Liver (tissue), 9 donors: Measurements from ENCODE around the gene CHAD. TPM values are rescaled to one million over a fixed set of nuclear protein-coding genes. Genes with fewer than 3 reads are reported as not detected.

Experiments
- DNase-seq: peaks from one replicate; pipeline ENCODE4 v3.0.0-alpha.2; 2017; ENCODE audit warnings: low spot score
- H3K27ac ChIP-seq, 2 donors: one replicate each; pipeline ENCODE4 v1.7.0; 2013; ENCODE audit warnings: inconsistent platforms in 2 of 2, low read length in 2 of 2, control low read depth in 1 of 2, low read depth in 1 of 2, mild to moderate bottlenecking in 1 of 2
- H3K27me3 ChIP-seq, 4 donors: one replicate each; pipeline versions ENCODE4 v1.6.1 to v1.7.0; 2013; ENCODE audit warnings: low read length in 3 of 4, inconsistent platforms in 1 of 4, mild to moderate bottlenecking in 1 of 4, moderate library complexity in 1 of 4; ENCODE audit not compliant: control insufficient read depth in 4 of 4, insufficient read depth in 4 of 4
- H3K36me3 ChIP-seq, 4 donors: one replicate each; pipeline versions ENCODE4 v1.6.1 to v1.7.0; 2013; ENCODE audit warnings: low read length in 3 of 4, mild to moderate bottlenecking in 3 of 4, low read depth in 1 of 4, moderate library complexity in 1 of 4; ENCODE audit not compliant: control insufficient read depth in 4 of 4, insufficient read depth in 3 of 4
- H3K4me1 ChIP-seq, 4 donors: one replicate each; pipeline versions ENCODE4 v1.6.1 to v1.7.0; 2013; ENCODE audit warnings: low read length in 3 of 4, mild to moderate bottlenecking in 3 of 4, moderate library complexity in 1 of 4; ENCODE audit not compliant: control insufficient read depth in 4 of 4, insufficient read depth in 4 of 4
- H3K4me3 ChIP-seq, 3 donors: one replicate each; pipeline versions ENCODE4 v1.6.1 to v1.7.0; 2013; ENCODE audit warnings: low read length in 3 of 3, control low read depth in 1 of 3, low read depth in 1 of 3, mild to moderate bottlenecking in 1 of 3
- H3K9ac ChIP-seq, 2 donors: one replicate each; pipeline ENCODE4 v1.7.0; 2013; ENCODE audit warnings: low read length in 2 of 2, mild to moderate bottlenecking in 2 of 2, moderate library complexity in 2 of 2, control low read depth in 1 of 2, low read depth in 1 of 2
- H3K9me3 ChIP-seq, 4 donors: one replicate each; pipeline versions ENCODE4 v1.6.1 to v1.7.0; 2013; ENCODE audit warnings: low read length in 3 of 4; ENCODE audit not compliant: control insufficient read depth in 4 of 4
- EGR1 ChIP-seq, 2 donors: IDR thresholded peaks; 2 replicates each; pipeline ENCODE4 v1.6.1; 2016 to 2018; ENCODE audit warnings: antibody characterized with exemption in 2 of 2, low read depth in 2 of 2
- FOXA1 ChIP-seq: IDR thresholded peaks from 2 replicates; pipeline ENCODE4 v1.6.1; 2016; ENCODE audit warnings: antibody characterized with exemption
- FOXA2 ChIP-seq: IDR thresholded peaks from 2 replicates; pipeline ENCODE4 v1.6.1; 2016; ENCODE audit warnings: antibody characterized with exemption
- HNF4A ChIP-seq, 2 donors: conservative IDR thresholded peaks; 2 replicates each; pipeline ENCODE4 v1.6.1; 2016; ENCODE audit warnings: antibody characterized with exemption in 2 of 2, mild to moderate bottlenecking in 2 of 2
- HNF4G ChIP-seq: IDR thresholded peaks from 2 replicates; pipeline ENCODE4 v1.6.1; 2016; ENCODE audit warnings: antibody characterized with exemption
- JUND ChIP-seq, 2 donors: IDR thresholded peaks; 2 replicates each; pipeline ENCODE4 v1.6.1; 2016; ENCODE audit warnings: antibody characterized with exemption in 2 of 2
- MAX ChIP-seq: IDR thresholded peaks from 2 replicates; pipeline ENCODE4 v1.6.1; 2016; ENCODE audit warnings: antibody characterized with exemption
- NR2F2 ChIP-seq: IDR thresholded peaks from 2 replicates; pipeline ENCODE4 v1.6.1; 2016; ENCODE audit warnings: antibody characterized with exemption
- RAD21 ChIP-seq, 2 donors: IDR thresholded peaks; 2 replicates each; pipeline ENCODE4 v1.6.1; 2016; ENCODE audit warnings: antibody characterized with exemption in 2 of 2, mild to moderate bottlenecking in 2 of 2
- RXRA ChIP-seq, 2 donors: IDR thresholded peaks; 2 replicates each; pipeline ENCODE4 v1.6.1; 2017 to 2018; ENCODE audit warnings: antibody characterized with exemption in 2 of 2, mild to moderate bottlenecking in 1 of 2
- TAF1 ChIP-seq: conservative IDR thresholded peaks from 2 replicates; pipeline ENCODE4 v1.6.1; 2016; ENCODE audit warnings: antibody characterized with exemption, mild to moderate bottlenecking
- YY1 ChIP-seq: IDR thresholded peaks from 2 replicates; pipeline ENCODE4 v1.6.1; 2016; ENCODE audit warnings: antibody characterized with exemption, mild to moderate bottlenecking
- WGBS: extraction: QIAGEN DNeasy Blood & Tissue Kit; methylation state at CpG from one replicate; pipeline ENCODE4 v1.1.7; 2013; 5-methylcytosine and 5-hydroxymethylcytosine counted together
- polyA plus RNA-seq, 2 donors: library from polyadenylated mRNA; stranded (reverse) in 1 of 2; unstranded in 1 of 2; fragments of 200-250 nt in 1 of 2; fragments of >200 nt in 1 of 2; fragmentation: Nextera tagmentation in 1 of 2; extraction: Ambion mirVana in 1 of 2; gene quantifications; one replicate each; pipeline versions ENCODE4 v1.2.1 to v1.2.3, GENCODE V29; 2013 to 2015
- total RNA-seq, 2 donors: library from RNA; depleted of rRNA; stranded (reverse); fragments of >200 nt; gene quantifications; one replicate each; pipeline ENCODE4 v1.2.3, GENCODE V29; 2014
- TF ChIP-seq, protein P1 (sequence below): IDR thresholded peaks from 2 replicates; pipeline ENCODE4 v1.6.1; 2016; ENCODE audit warnings: antibody characterized with exemption
- TF ChIP-seq, protein P2 (sequence below): fragments of 150-350 bp; IDR thresholded peaks from 2 replicates; pipeline ENCODE4 v1.5.1; 2017; ENCODE audit warnings: improper control_type of control experiment, low read depth, low read length; ENCODE audit not compliant: missing input control
- TF ChIP-seq, protein P3 (sequence below): IDR thresholded peaks from 2 replicates; pipeline ENCODE4 v1.6.1; 2016; ENCODE audit warnings: antibody characterized with exemption
- donor health status: healthy.
- donor health status: healthy.
- donor health status: healthy.
- donor health status: healthy.
- donor health status: healthy.

CHAD gene
- total and polyA plus RNA-seq, 4 donors = 0.51 to 3.3 (median 2.3) TPM

DNA sequence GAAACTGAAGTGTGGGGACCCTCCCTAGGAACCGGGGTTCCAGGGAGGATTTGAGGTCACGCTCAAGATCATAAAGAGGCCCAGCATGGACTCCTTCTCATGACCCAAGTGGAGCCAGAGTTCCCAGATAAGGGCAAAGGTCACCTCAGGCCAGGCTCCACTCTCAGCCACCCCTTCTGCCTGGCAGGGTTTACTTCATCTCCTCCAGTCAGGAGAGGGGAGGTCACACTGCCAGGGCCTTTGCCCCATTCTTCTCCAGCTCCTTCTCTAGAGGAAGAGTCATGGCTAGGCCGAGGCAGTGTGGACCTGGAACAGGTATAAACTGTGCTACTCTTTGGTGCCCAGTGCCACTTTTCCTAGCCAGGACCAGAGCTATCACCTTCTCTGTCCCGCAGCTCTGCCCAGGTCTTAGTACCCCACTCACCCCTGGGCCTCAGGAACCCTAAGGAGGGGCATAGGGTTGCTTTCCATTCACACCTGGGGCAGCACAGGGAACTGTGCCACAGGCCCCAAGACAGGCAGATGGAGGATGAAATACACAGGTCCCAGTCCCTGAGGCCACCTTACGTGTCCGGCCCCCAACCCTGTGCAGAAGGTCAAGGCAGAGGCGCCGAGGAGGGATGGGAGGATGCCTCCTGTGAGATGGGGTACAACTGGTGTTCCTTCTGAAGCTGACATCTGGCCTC, 43.5 kb downstream of the CHAD start:
- Histone ChIP-seq H3K9me3 (no peaks in the 10 kb centered on the region), H3K9ac (no peak overlapping the region), H3K27ac (no peak overlapping the region), H3K27me3 (no peaks in the 10 kb centered on the region), H3K4me3 (peak overlapping the region in 2 of 3 donors; percentile 19 to 85), H3K4me1 (peaks cover 22 to 58% (median 52%) of the 10 kb centered on the region in 4 donors), H3K36me3 (no peaks in the 10 kb centered on the region)
- WGBS = 93% methylated on average over 8 of the region's 8 CpGs
- no peak for TF ChIP-seq HNF4G
- TF ChIP-seq EGR1 (IDR thresholded peaks at IDR 0.05; ENCODE audit: low read depth in 2 of 2) = no peak
- TF ChIP-seq TAF1 = no peak
- TF ChIP-seq MAX = no peak
- TF ChIP-seq, protein P1, sequence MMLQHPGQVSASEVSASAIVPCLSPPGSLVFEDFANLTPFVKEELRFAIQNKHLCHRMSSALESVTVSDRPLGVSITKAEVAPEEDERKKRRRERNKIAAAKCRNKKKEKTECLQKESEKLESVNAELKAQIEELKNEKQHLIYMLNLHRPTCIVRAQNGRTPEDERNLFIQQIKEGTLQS = no peak
- TF ChIP-seq FOXA2 = no peak
- TF ChIP-seq JUND (IDR thresholded peaks at IDR 0.05) = no peak
- TF ChIP-seq, protein P2, sequence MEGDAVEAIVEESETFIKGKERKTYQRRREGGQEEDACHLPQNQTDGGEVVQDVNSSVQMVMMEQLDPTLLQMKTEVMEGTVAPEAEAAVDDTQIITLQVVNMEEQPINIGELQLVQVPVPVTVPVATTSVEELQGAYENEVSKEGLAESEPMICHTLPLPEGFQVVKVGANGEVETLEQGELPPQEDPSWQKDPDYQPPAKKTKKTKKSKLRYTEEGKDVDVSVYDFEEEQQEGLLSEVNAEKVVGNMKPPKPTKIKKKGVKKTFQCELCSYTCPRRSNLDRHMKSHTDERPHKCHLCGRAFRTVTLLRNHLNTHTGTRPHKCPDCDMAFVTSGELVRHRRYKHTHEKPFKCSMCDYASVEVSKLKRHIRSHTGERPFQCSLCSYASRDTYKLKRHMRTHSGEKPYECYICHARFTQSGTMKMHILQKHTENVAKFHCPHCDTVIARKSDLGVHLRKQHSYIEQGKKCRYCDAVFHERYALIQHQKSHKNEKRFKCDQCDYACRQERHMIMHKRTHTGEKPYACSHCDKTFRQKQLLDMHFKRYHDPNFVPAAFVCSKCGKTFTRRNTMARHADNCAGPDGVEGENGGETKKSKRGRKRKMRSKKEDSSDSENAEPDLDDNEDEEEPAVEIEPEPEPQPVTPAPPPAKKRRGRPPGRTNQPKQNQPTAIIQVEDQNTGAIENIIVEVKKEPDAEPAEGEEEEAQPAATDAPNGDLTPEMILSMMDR = no peak
- TF ChIP-seq HNF4A (conservative IDR thresholded peaks at IDR 0.05) = no peak
- TF ChIP-seq NR2F2 = no peak
- TF ChIP-seq, protein P3, sequence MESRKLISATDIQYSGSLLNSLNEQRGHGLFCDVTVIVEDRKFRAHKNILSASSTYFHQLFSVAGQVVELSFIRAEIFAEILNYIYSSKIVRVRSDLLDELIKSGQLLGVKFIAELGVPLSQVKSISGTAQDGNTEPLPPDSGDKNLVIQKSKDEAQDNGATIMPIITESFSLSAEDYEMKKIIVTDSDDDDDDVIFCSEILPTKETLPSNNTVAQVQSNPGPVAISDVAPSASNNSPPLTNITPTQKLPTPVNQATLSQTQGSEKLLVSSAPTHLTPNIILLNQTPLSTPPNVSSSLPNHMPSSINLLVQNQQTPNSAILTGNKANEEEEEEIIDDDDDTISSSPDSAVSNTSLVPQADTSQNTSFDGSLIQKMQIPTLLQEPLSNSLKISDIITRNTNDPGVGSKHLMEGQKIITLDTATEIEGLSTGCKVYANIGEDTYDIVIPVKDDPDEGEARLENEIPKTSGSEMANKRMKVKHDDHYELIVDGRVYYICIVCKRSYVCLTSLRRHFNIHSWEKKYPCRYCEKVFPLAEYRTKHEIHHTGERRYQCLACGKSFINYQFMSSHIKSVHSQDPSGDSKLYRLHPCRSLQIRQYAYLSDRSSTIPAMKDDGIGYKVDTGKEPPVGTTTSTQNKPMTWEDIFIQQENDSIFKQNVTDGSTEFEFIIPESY = no peak
- DNase-seq = no peak

DNA sequence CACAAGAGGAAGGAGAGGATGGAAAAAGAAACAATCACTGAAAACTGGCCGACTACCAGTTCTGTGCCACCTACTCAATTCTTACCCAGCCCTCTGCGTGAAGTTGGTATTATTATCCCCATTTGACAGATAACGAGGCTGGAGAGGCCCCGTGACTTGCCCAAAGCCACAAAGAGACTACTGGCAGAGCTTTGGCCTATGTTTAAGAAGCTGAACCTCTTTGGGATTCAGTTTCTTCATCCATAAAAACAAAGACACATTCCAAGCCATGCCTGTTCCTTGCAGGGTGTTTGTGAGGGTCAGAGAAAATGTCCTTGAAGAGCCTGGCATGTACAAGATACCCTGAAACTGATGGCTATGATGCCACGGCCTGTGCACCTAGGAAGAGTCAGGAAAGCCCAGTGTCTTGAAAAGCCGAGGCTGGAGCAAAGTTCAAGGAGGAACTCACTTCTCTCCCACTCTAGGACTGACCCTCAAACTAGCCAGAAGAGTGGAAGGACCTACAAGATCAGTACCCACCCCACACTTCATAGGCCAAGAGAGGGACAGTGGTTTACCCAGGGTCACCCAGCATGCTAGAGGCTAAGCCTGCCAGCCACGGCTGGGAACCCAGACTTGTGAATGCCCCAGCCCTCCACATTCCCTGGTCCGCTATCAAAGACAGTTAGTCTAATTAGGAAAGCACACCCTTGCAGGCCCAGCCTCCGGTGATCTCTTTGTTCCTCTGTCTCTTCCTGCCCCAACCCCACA, 44.3 kb downstream of the CHAD start:
- no peak overlapping the region for H3K27ac ChIP-seq
- WGBS = 80% methylated on average over 9 of the region's 9 CpGs
- no peaks in the 10 kb centered on the region for H3K36me3 ChIP-seq

More for the DNA sequence above, 44.3 kb downstream of the CHAD start:
- Histone ChIP-seq H3K4me1 (peaks cover 20 to 55% (median 47%) of the 10 kb centered on the region in 4 donors), H3K9ac (no peak overlapping the region), H3K4me3 (no peak overlapping the region), H3K27me3 (no peaks in the 10 kb centered on the region), H3K9me3 (no peaks in the 10 kb centered on the region)
- TF ChIP-seq YY1 = no peak
- TF ChIP-seq RXRA (IDR thresholded peaks at IDR 0.05) = no peak
- no peak for TF ChIP-seq HNF4A (conservative IDR thresholded peaks at IDR 0.05)
- no peak for TF ChIP-seq MAX
- TF ChIP-seq, protein P2 = no peak
- no peak for TF ChIP-seq RAD21 (IDR thresholded peaks at IDR 0.05)
- no peak for TF ChIP-seq FOXA1
- TF ChIP-seq, protein P3 = no peak
- no peak for DNase-seq
